ENCODE results near the gene REXO2.

DNA sequence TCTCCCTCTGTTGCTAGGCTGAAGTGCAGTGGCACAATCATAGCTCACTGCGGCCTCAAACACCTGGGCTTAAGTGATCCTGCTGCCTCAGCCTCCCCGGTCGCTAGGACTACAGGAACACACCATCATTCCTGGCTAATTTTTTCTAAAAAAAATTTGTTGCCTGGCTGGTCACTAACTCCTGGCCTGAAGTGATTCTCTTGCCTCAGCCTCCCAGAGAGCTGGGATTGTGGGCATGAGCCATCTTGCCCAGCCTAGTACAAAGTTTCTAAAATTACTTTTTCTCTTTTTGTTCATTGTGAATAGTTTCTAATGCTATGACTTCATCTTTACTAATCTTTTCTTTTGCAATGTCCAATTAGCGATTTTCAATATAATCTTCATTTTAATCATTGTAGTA lies 26.3 kb upstream of the REXO2 start:
- TF ChIP-seq CTCF (conservative IDR thresholded peaks at IDR 0.05; ENCODE audit: low read depth, low read length), result no peak
- no peak for TF ChIP-seq EZH2 (IDR thresholded peaks at IDR 0.05; ENCODE audit: borderline replicate concordance, low read depth, low read length, poor library complexity, severe bottlenecking)

Measured in A673 (cell line).